Germinal center (tissue), 1 donor: Measurements from ENCODE around the gene TUT1.
"Not testable (repeated sequence)": the region's sequence is repeated elsewhere in the genome, so short reads cannot be mapped to it uniquely, and the experiment has no call there.

Source experiments
- DNase-seq: peaks from one replicate; pipeline ENCODE4 v3.0.0; 2012; ENCODE audit warnings: mixed read lengths, low spot score

The TUT1 gene

DNA sequence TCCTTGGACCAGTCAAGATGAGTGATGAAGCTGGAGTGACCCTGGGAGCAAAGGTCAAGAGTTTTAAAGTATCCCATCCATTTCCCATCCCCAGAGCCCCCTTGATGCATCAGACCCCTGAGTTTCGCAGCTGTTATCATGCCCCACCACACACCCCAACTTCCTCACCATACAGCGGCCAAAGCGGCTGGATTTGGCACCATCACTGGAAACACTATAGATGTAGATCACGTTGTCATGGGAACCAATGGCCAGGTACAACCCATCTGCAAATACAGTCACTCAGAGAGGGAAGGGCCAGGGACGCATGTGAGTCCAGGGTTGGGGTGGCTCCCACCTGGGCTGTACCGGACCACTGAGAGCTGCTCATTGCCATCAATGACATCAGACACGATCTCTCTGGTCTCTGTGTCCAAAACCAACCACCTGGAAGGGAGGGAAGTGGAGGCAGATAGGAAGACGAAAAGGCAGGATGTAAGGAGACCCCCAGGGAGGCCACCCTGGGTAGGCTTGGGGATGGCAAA, 12.5 kb upstream of the TUT1 start:
- DNase-seq = no peak

GRCh38 chr11:62603072-62603408, 11.7 kb upstream of the TUT1 start:
- DNase-seq = no peak

- DNase-seq = peak; percentile 51
Observed at GRCh38 chr11:62602141-62603071, 11.1 kb upstream of the TUT1 start.

GRCh38 chr11:62601372-62602140, 10.2 kb upstream of the TUT1 start, which contains the start of gene MTA2:
Gene MTA2 (minus strand): TSS chr11:62601865. CDS start chr11:62601450, 415 bp downstream.
- DNase-seq = peak; percentile 95

DNA sequence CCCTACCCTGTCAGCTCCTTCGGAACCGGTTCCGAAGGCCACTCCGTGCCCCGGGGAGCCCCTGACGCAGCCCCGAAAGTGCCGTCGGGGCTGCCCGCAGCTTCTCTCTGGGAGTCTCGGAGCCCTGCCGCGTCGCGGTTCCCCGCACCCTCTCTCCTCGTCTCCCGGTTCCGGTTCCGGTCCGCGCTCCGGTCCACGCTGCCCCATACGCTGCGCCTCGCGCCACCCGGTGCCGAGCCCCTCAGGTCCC, 9.7 kb upstream of the TUT1 start:
- DNase-seq = peak; percentile 40

- peak; percentile 29 for DNase-seq
Observed at GRCh38 chr11:62600367-62601121, 9.2 kb upstream of the TUT1 start.

GRCh38 chr11:62599901-62600300, 8.6 kb upstream of the TUT1 start:
- DNase-seq = no peak

DNA sequence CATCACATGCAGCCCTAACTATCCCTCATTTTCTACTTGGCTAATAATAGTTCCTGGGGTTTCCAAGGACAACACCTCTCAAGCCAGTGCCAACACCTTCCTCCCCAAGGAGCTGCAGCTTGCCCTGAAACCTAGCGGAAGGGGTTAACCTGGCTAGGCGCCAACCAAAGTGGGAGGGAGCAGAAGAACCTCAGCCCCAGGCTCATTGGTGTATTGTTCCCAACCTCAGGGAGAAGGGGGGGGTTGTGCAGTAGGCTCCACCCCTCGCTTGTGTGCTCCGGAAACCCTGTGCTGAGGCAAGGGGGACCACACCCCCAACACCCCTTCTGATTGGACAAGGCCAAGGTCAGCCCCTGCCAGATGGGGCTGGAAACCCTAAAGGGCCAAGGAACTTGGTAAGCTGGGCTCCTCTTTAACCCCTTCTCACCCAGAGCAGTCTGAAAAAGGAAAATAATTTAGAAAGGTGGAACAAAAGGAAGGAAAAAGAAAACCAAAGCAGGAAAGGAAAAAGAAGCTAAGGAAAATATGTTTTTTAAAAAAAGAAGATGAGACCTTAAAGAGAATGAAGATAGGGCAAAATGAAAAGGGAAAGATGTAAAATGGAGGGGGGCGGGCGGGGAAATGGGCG, 7.9 kb upstream of the TUT1 start:
- peak; percentile 96 for DNase-seq

DNA sequence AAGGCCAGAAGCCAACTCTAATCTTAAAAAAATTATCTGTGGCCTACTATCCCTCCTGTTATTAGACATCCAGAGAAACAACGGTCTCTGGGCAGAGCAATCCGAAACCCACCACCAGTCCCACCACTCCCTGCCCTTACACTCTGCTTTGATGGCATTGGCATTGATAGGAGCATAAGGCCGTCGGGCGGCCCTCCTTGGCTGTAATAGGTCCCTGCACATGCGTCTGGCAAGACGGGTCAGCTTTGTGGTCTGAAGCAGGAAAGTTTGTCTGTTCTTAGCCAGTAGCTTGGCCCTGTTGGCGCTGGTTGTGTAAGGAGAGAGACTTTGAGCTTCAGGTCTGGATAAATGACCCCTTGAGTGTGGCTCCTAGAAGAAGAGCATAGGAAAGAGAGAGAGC, 3.8 kb upstream of the TUT1 start:
- no peak for DNase-seq

DNA sequence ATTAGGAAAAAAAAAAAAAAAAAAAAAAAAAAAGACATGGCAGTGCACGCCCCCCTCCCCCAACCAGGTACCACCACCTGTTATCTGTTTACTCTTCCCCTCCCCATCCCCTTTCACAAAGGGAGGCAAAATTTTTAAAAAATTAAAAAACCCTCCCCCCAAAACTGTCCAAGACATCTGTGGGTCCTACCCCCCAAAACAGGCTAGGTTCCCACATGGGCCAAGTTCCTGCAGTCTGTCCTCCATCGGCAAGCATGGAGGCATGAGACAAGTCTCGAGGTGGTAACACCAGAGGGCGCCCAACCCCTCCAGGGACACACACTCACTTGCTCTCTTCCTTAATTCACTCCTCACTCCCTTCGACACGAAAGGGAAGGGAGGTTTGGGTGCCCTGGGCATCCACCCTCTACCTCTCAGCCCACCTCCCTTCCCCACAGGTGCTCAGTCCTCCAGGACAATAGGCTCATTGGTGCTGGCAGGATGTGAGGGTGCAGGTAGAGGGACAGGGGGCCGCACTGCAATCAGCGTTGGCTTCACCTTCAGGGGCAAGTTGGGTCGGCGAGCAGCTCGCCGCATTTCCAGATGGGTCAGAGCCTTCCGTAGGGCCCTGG, 2.2 kb upstream of the TUT1 start:
- DNase-seq = peak; percentile 67

DNA sequence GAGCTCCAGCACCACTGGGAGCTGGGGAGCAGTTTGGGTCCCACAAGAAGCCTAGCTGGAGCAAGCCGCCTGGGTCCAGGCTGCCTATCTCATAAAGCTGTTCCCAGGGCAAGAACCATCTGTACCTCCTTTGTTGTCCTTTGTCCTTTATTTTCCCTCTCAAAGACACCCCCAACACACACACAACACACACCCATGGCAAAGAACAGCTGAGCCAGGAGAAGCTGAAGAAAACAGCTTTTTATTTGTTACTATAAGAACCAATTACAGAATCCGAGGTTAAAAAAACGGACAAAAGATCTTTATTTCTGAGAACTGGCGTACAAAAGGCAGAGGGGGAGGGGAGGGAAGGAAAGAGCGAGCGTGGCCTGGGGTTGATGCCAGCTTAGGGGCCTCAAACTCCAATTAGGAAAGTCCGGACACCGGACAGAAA, 1.7 kb upstream of the TUT1 start:
- no peak for DNase-seq

DNA sequence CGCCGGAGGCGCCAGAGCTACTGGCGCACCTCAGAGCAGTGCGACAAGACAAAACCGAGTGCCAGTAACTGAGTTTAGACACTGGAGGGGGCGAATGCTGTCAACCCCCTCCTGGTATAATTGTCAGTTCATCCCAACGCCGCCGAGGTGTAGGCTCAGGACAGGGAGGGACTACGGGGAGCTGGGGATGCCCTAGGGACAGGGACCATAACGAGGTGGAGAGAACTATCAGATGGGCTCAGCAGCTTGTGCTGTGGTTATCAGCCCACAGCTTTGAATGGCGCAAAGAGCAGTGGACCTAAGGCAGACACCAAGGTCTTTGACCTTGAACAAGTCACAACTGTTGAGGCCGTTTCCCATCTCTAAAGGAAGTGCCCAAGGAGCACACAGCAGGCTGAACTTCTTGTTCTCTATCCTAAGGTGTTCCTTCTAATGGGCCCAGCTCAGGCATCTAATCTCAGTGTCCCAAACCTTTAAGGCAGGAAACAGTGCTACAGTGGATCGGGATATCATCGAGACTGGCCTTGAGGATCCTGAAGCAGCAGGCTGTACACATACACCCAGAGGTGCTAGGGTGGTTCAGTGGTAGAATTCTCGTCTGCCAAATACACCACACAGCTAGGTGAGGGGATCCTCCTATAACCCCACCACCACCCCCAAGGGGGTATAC, 958 bp upstream of the TUT1 start:
- DNase-seq = no peak

- DNase-seq = no peak
Observed at GRCh38 chr11:62588966-62589637, 2.2 kb downstream of the TUT1 start.

DNA sequence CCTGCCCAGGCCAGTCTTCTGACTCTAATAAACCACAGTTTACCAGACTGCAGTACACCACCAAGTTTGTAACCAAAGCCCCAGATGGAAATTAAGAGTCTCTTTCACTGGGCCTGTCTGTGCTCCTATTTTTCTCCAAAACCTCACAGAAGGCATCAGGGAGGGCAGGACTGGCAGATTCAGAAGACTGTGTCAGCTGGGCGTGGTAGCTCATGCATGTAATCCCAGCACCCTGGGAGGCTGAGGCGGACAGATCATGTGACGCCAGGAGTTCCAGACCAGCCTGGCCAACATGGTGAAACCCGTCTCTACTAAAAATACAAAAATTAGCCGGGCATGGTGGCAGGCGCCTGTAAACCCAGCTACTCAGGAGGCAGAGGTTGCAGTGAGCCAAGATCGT, 6.0 kb downstream of the TUT1 start:
- not testable (repeated sequence) for DNase-seq

- DNase-seq = not testable (repeated sequence)
Observed at GRCh38 chr11:62581735-62582134, 9.6 kb downstream of the TUT1 start.

DNA sequence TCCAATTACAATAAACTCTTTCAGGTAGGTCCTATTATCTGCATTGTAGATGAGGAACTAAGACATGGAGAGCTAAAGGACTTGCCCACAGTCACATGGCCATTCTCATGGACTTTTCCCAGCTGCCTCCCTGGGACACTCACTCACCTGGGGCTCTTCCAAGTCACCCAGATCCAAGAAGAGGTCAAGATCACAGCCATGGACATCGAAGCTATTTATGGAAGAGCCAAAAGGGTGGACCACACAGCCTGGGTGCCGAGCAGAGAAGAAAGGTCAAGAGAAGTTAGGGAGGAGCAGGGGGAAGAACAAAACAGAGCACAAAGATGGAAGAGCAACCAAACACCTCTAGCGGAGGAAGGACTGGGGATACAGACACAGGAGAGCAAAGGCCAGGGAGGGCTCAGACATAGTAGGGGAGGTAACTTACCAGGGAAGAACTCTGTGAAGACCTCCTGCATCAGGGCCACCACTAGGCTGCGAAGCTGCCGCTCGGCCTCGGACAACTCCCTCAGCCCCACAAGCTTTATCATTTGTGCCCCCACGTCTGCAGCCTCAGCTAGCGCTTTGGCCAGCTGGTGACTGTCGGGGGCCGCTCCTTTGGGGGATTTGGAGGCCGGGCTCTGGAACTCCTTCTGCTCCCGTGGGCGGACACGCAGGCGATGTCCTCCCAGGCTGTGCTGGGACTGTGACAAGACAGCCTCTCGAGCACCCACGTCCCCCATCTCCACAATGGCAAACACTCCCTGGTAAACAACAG, 10.2 kb downstream of the TUT1 start:
- DNase-seq = no peak

DNA sequence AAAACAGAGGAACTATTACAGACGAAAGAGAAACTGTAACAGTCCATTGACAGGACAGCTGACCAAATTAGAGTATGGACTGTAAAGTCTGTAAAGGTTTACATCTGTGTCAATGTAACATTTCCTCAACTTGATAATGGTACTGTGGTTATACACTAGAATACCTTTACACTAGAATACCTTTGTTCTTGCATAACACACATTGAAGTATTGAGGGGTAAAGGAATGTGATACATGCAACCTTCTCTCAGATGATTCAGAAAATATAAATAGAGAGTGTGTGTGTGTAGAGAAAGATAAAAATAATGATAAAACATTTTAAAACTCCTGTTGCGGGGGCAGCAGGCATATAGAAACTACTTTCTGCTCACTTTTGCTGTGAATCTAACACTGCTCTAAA, 12.1 kb downstream of the TUT1 start:
- DNase-seq = no peak

- DNase-seq = no peak
Observed at GRCh38 chr11:62578541-62578940, 12.8 kb downstream of the TUT1 start.

- no peak for DNase-seq
Observed at GRCh38 chr11:62577046-62577714, 14.1 kb downstream of the TUT1 start.
